Endothelial cell of umbilical vein (primary cell): ENCODE results near the gene CXADR. TPM values are rescaled to one million over a fixed set of nuclear protein-coding genes. Genes with fewer than 3 reads are reported as not detected.

Experiments used
- BruUV-seq: library from RNA; stranded (reverse); fragments of 400-500 nt; replicated peaks from 2 replicates; lab custom pipeline; 2021; lab: Mats Ljungman, UMichigan
- CTCF ChIA-PET: fragments of 300-600, 350-600 bp; sonication (Branson Sonifier 250); formaldehyde crosslinking; loops from one replicate; lab custom pipeline; 2021; ENCODE audit warnings: antibody characterized with exemption, inconsistent platforms; lab: Charles Lee
- POLR2A ChIA-PET: fragments of 300-600, 350-600 bp; sonication (Branson Sonifier 250); formaldehyde crosslinking; loops from one replicate; lab custom pipeline; 2021; ENCODE audit warnings: antibody characterized with exemption, inconsistent platforms; lab: Charles Lee
- DNase-seq: peaks from one replicate; pipeline ENCODE4 v3.0.0-alpha.2; 2011; ENCODE audit warnings: low read depth, low spot score
- FAIRE-seq: peaks from 2 replicates; lab custom pipeline; 2011; peaks lifted over from hg19 to GRCh38; lab: Jason Lieb, UNC
- H2AFZ ChIP-seq: 2 replicates; pipeline ENCODE4 v1.6.0; 2012; ENCODE audit warnings: low read depth, low read length, control low read depth, inconsistent platforms
- H3K27ac ChIP-seq: 2 replicates; pipeline ENCODE4 v1.5.1; 2011; ENCODE audit warnings: low read depth, mild to moderate bottlenecking, control low read depth, low read length, moderate library complexity; ENCODE audit not compliant: insufficient read depth
- H3K27me3 ChIP-seq, 2 experiments: 2 replicates each; pipeline versions ENCODE4 v1.6.0 to v1.6.1; 2011; ENCODE audit warnings: low read length in 2 of 2, mixed read lengths in 1 of 2; ENCODE audit not compliant: control insufficient read depth in 2 of 2, insufficient read depth in 2 of 2
- H3K36me3 ChIP-seq, 2 experiments: 2 replicates in 1 of 2; 3 replicates in 1 of 2; pipeline ENCODE4 v1.5.1; 2011; ENCODE audit warnings: low read length in 2 of 2, mild to moderate bottlenecking in 1 of 2, moderate library complexity in 1 of 2; ENCODE audit not compliant: control insufficient read depth in 2 of 2, insufficient read depth in 2 of 2; ENCODE audit errors: extremely low read depth in 1 of 2
- H3K4me1 ChIP-seq: 3 replicates; pipeline ENCODE4 v1.5.1; 2011; ENCODE audit warnings: mild to moderate bottlenecking, low read length; ENCODE audit not compliant: control insufficient read depth, insufficient read depth; ENCODE audit errors: extremely low read depth
- H3K4me2 ChIP-seq: 2 replicates; pipeline ENCODE4 v1.6.1; 2011; ENCODE audit warnings: low read length, control low read depth, mixed read lengths; ENCODE audit not compliant: insufficient read depth
- H3K4me3 ChIP-seq, 3 experiments: fragments of 200-600 bp in 1 of 3; sonication (generic), shearing (Covaris generic) in 1 of 3; replicated peaks in 1 of 3; 2 replicates each; pipeline ENCODE4 v1.5.1; 2011 to 2016; ENCODE audit warnings: control low read depth in 3 of 3, low read length in 3 of 3, mild to moderate bottlenecking in 2 of 3, inconsistent platforms in 1 of 3, low read depth in 1 of 3, moderate library complexity in 1 of 3; ENCODE audit not compliant: insufficient read depth in 1 of 3
- H3K79me2 ChIP-seq: 2 replicates; pipeline ENCODE4 v1.6.0; 2012; ENCODE audit warnings: low read length, inconsistent platforms; ENCODE audit not compliant: control insufficient read depth, insufficient read depth
- H3K9ac ChIP-seq: replicated peaks from 2 replicates; pipeline ENCODE3; 2011; ENCODE audit warnings: low read length, control low read depth; ENCODE audit not compliant: insufficient read depth; ENCODE audit errors: extremely low read depth
- H3K9me1 ChIP-seq: replicated peaks from 3 replicates; pipeline ENCODE4 v1.6.0; 2011; ENCODE audit warnings: mild to moderate bottlenecking, low read length; ENCODE audit not compliant: control insufficient read depth, insufficient read depth; ENCODE audit errors: extremely low read depth
- H3K9me3 ChIP-seq: replicated peaks from 2 replicates; pipeline ENCODE4 v1.5.1; 2012; ENCODE audit warnings: low read length, inconsistent platforms; ENCODE audit not compliant: control insufficient read depth, insufficient read depth
- H4K20me1 ChIP-seq: replicated peaks from 2 replicates; pipeline ENCODE3; 2011; ENCODE audit warnings: mild to moderate bottlenecking, low read length; ENCODE audit not compliant: control insufficient read depth, insufficient read depth; ENCODE audit errors: extremely low read depth
- EZH2 ChIP-seq: IDR thresholded peaks from 2 replicates; pipeline ENCODE4 v1.6.1; 2012; ENCODE audit warnings: borderline replicate concordance, low read depth, mild to moderate bottlenecking, moderate library complexity, low read length, inconsistent platforms; ENCODE audit not compliant: severe bottlenecking
- FOS ChIP-seq: IDR thresholded peaks from 2 replicates; pipeline ENCODE4 v1.6.1; 2011; ENCODE audit warnings: mild to moderate bottlenecking, low read length, moderate library complexity, borderline replicate concordance; ENCODE audit not compliant: insufficient read depth
- GATA2 ChIP-seq: IDR thresholded peaks from 2 replicates; pipeline ENCODE4 v1.7.0; 2011; ENCODE audit warnings: low read depth, mild to moderate bottlenecking, moderate library complexity, mixed read lengths, low read length; ENCODE audit not compliant: insufficient read length, insufficient read depth
- JUN ChIP-seq: IDR thresholded peaks from 2 replicates; pipeline ENCODE4 v1.6.1; 2011; ENCODE audit warnings: borderline replicate concordance, low read depth; ENCODE audit not compliant: insufficient read length, insufficient read depth
- MYC ChIP-seq: IDR thresholded peaks from one replicate; pipeline ENCODE4 v1.6.1; 2011; ENCODE audit warnings: mild to moderate bottlenecking, low read depth, low read length
- POLR2A ChIP-seq: IDR thresholded peaks from 2 replicates; pipeline ENCODE4 v1.6.1; 2012; ENCODE audit warnings: low read depth, mild to moderate bottlenecking, control low read depth, low read length
- POLR2AphosphoS5 ChIP-seq: IDR thresholded peaks from 2 replicates; pipeline ENCODE4 v1.6.1; 2012; ENCODE audit warnings: low read depth, mild to moderate bottlenecking, control low read depth, low read length, moderate library complexity; ENCODE audit not compliant: insufficient read depth
- dilution Hi-C: fragments of 300-500 bp; cut with MboI; formaldehyde crosslinking; loops from one replicate; pipeline ENCODE4 v1.15.0; 2019; ENCODE audit warnings: low sequenced_read_pairs; ENCODE audit not compliant: extremely low pct_ligation_motif_present
- intact Hi-C: fragments of 100-400 bp; cut with micrococcal nuclease; formaldehyde crosslinking; loops from one replicate; pipeline ENCODE4 v1.10.0; 2022
- polyA plus RNA-seq, 4 experiments: library from polyadenylated mRNA; depleted of rRNA in 3 of 4; stranded (reverse) in 3 of 4; unstranded in 1 of 4; fragments of >200 nt; gene quantifications; 2 replicates each; pipeline versions ENCODE4 v1.2.1 to v1.2.3, GENCODE V29; 2011 to 2012; ENCODE audit warnings: missing spikeins in 1 of 4
- total RNA-seq: library from RNA; stranded (reverse); gene quantifications from 2 replicates; pipeline ENCODE4 v1.2.3, GENCODE V29; 2021
- TF ChIP-seq, protein P1 (sequence below), 2 donors: IDR thresholded peaks; 1 replicate in 1 of 2; 2 replicates in 1 of 2; pipeline ENCODE4 v1.5.1; 2011; ENCODE audit warnings: low read length in 2 of 2, mild to moderate bottlenecking in 2 of 2, moderate library complexity in 2 of 2, control low read depth in 1 of 2, inconsistent platforms in 1 of 2, low read depth in 1 of 2; ENCODE audit not compliant: insufficient read depth in 1 of 2; ENCODE audit errors: extremely low read depth in 1 of 2

CXADR gene
- total and polyA plus RNA-seq, 2 donors (not counting 3 experiments of a cell fraction or from before 2014, with no cell fraction given): 3.2 to 12.2 TPM

DNA sequence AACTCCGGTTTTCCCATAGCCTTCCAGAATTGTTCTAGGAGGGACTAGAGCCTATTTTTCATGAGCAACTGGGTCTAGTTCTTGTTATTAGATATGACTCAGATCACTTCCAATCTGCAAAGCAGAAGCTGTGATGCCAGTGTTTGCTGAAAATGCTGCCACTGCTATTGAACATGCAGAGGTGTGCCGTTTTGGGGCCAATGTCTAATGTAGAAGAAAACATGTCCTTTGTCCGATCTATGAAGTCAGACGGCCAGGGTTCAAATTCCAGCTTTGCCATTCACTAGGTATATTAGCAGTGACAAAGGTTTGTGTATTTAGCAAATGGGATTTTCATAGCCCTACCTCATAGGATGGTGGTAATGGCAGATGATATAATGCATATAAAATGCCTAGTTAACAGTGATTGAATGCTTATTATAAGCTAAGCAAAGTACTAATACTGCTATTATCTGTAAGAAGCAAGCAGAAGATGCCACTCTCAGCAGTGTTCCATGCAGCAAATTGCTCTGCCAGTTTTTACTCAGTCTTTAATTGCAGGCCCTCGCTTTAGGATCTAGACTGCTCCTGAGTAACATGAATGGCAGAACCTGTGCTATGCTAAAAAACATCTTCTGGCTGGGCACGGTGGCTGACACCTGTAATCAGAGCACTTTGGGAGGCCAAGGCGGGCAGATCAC, 40.1 kb upstream of the CXADR start:
- dilution Hi-C loops: no loop called here
- H3K9me1 ChIP-seq: no peaks in the 10 kb centered on the region
- BruUV-seq: no TSS peak
- H3K27me3 ChIP-seq: no peaks in the 10 kb centered on the region
- no peaks in the 10 kb centered on the region for H3K79me2 ChIP-seq
- no peak overlapping the region for H3K9ac ChIP-seq
- H2AFZ ChIP-seq: no peak overlapping the region
- no peaks in the 10 kb centered on the region for H4K20me1 ChIP-seq
- H3K4me1 ChIP-seq: peaks cover under 1% of the 10 kb centered on the region
- DNase-seq (no peak), FAIRE-seq (no peak)
- no peaks in the 10 kb centered on the region for H3K9me3 ChIP-seq
- H3K27ac ChIP-seq: no peak overlapping the region
- H3K4me3 ChIP-seq: no peak overlapping the region
- intact Hi-C loops: no loop called here
- POLR2A ChIA-PET: no interaction called here
- no peak for TF ChIP-seq GATA2
- TF ChIP-seq MYC: no peak
- TF ChIP-seq JUN: no peak
- no peak for TF ChIP-seq POLR2AphosphoS5
- no peak for TF ChIP-seq FOS
- TF ChIP-seq POLR2A: no peak
- TF ChIP-seq EZH2: no peak
- TF ChIP-seq, protein P1, sequence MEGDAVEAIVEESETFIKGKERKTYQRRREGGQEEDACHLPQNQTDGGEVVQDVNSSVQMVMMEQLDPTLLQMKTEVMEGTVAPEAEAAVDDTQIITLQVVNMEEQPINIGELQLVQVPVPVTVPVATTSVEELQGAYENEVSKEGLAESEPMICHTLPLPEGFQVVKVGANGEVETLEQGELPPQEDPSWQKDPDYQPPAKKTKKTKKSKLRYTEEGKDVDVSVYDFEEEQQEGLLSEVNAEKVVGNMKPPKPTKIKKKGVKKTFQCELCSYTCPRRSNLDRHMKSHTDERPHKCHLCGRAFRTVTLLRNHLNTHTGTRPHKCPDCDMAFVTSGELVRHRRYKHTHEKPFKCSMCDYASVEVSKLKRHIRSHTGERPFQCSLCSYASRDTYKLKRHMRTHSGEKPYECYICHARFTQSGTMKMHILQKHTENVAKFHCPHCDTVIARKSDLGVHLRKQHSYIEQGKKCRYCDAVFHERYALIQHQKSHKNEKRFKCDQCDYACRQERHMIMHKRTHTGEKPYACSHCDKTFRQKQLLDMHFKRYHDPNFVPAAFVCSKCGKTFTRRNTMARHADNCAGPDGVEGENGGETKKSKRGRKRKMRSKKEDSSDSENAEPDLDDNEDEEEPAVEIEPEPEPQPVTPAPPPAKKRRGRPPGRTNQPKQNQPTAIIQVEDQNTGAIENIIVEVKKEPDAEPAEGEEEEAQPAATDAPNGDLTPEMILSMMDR (IDR thresholded peaks at IDR 0.05; ENCODE audit: extremely low read depth in 1 of 2, insufficient read depth in 1 of 2, low read depth in 1 of 2, low read length in 2 of 2): no peak
- CTCF ChIA-PET: interaction anchor here (1.7 kb wide), 1 partner anchor 10 kb away, joined by 5 read pairs; no protein-coding TSS in a partner anchor
- no peak overlapping the region for H3K4me2 ChIP-seq
- no peaks in the 10 kb centered on the region for H3K36me3 ChIP-seq
